ENCODE data around the gene GLRA2.
"Not testable (repeated sequence)": the region's sequence is repeated elsewhere in the genome, so short reads cannot be mapped to it uniquely, and the experiment has no call there.

The GLRA2 gene

DNA sequence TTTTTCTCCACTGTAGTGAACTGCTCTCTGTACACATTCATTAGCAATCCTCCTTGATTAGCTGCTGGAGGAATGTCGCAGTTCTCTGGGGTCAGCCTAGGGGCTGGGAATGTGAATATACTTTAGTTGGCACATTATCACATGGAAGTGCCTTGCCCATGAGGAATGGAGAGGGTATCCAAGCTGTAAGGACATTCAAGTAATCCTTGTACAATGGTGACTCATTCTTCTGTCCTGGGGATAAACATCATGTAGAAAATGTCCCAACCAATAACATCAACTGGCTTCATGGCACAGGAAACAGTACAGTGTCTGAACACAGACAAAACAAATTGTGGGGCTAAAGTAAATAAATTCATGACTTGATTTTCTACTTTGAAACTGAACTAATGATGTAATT, 147.1 kb downstream of the GLRA2 start:
- H3K27me3 ChIP-seq (ENCODE audit: control insufficient read depth, insufficient read depth, low read length) = no peaks in the 10 kb centered on the region
- no peaks in the 10 kb centered on the region for H3K36me3 ChIP-seq (ENCODE audit: control insufficient read depth, insufficient read depth, low read length)
- H3K27ac ChIP-seq (ENCODE audit: low read depth, low read length) = no peak overlapping the region
- H3K4me1 ChIP-seq (ENCODE audit: control insufficient read depth, insufficient read depth, low read length) = no peaks in the 10 kb centered on the region
- H3K9ac ChIP-seq (ENCODE audit: low read length) = no peak overlapping the region
- no peak overlapping the region for H3K4me3 ChIP-seq (ENCODE audit: low read length)

DNA sequence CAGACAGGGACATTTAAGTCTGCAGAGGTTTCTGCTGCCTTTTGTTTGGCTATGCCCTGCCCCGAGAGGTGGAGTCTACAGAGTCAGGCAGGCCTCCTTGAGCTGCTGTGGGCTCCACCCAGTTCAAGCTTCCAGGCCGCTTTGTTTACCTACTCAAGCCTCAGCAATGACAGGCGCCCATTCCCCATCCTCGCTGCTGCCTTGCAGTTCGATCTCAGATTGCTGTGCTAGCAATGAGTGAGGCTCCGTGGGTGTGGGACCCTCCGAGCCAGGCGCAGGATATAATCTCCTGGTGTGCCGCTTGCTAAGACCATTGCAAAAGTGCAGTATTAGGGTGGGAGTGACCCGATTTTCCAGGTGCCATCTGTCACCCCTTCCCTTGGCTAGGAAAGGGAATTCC, 159.0 kb downstream of the GLRA2 start:
- not testable (repeated sequence) for H3K9ac ChIP-seq (ENCODE audit: low read length); H3K27me3 ChIP-seq (ENCODE audit: control insufficient read depth, insufficient read depth, low read length); H3K36me3 ChIP-seq (ENCODE audit: control insufficient read depth, insufficient read depth, low read length); H3K27ac ChIP-seq (ENCODE audit: low read depth, low read length); H3K4me1 ChIP-seq (ENCODE audit: control insufficient read depth, insufficient read depth, low read length); H3K4me3 ChIP-seq (ENCODE audit: low read length)

DNA sequence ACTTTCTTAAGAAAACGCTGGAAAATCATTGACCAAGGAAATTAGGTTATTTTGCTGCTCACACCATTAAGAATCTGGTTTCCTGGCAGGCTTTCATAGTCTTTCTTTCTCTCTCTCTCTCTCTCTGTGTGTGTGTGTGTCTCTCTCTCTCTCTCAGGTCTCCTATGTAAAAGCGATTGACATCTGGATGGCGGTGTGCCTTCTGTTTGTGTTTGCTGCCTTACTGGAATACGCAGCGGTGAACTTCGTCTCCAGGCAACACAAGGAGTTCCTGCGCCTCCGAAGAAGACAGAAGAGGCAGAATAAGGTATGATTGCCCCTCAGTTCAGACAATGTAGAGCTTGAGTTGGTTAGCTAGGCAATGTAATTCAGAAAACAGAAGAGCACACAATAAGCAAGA, 161.2 kb downstream of the GLRA2 start:
- no peaks in the 10 kb centered on the region for H3K36me3 ChIP-seq (ENCODE audit: control insufficient read depth, insufficient read depth, low read length)
- H3K27ac ChIP-seq (ENCODE audit: low read depth, low read length) = no peak overlapping the region
- no peak overlapping the region for H3K9ac ChIP-seq (ENCODE audit: low read length)
- H3K4me3 ChIP-seq (ENCODE audit: low read length) = no peak overlapping the region
- H3K27me3 ChIP-seq (ENCODE audit: control insufficient read depth, insufficient read depth, low read length) = no peaks in the 10 kb centered on the region
- no peaks in the 10 kb centered on the region for H3K4me1 ChIP-seq (ENCODE audit: control insufficient read depth, insufficient read depth, low read length)

DNA sequence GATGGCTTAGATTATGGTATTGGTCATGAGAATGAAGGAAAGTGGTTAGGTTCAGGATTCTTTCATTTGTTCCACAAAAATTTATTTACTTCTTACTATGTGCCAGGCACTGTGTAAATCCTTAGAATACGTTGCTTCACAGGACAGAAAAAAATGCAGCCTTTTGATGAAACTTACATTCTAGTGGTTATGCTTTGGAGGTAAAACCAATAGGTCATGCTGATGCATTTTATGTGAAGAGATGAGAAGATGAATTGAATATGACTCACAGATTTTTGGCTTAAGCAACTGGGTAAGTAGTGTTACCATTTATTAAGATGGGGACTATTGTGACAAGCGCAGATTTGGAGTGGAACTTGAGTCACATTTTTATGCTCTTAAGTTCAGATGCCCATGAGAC, 165.3 kb downstream of the GLRA2 start:
- Histone ChIP-seq H3K36me3 (ENCODE audit: control insufficient read depth, insufficient read depth, low read length) (no peaks in the 10 kb centered on the region), H3K27ac (ENCODE audit: low read depth, low read length) (no peak overlapping the region), H3K9ac (ENCODE audit: low read length) (no peak overlapping the region), H3K4me1 (ENCODE audit: control insufficient read depth, insufficient read depth, low read length) (no peaks in the 10 kb centered on the region), H3K4me3 (ENCODE audit: low read length) (no peak overlapping the region), H3K27me3 (ENCODE audit: control insufficient read depth, insufficient read depth, low read length) (no peaks in the 10 kb centered on the region)

DNA sequence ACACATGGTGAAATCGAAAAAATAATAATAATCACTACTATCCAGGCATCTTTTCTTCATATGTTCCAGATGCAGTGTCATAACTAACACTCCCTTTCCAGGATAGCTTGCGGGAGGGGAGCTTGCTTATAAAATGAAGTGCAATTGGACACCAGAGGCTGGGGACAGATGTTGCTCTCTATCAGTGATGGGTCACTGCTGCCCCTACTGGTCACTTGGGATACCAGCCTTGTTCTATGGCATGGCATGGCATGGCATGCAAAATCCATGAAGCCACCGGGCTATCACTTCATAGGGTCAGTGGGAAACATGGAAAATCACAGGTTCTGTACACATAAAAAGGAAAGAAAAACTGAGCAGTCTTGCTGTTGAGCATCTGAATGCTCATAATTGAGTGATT, 168.1 kb downstream of the GLRA2 start:
- Histone ChIP-seq H3K27me3 (ENCODE audit: control insufficient read depth, insufficient read depth, low read length) (no peaks in the 10 kb centered on the region), H3K9ac (ENCODE audit: low read length) (no peak overlapping the region), H3K4me1 (ENCODE audit: control insufficient read depth, insufficient read depth, low read length) (no peaks in the 10 kb centered on the region), H3K4me3 (ENCODE audit: low read length) (no peak overlapping the region), H3K27ac (ENCODE audit: low read depth, low read length) (no peak overlapping the region), H3K36me3 (ENCODE audit: control insufficient read depth, insufficient read depth, low read length) (no peaks in the 10 kb centered on the region)

DNA sequence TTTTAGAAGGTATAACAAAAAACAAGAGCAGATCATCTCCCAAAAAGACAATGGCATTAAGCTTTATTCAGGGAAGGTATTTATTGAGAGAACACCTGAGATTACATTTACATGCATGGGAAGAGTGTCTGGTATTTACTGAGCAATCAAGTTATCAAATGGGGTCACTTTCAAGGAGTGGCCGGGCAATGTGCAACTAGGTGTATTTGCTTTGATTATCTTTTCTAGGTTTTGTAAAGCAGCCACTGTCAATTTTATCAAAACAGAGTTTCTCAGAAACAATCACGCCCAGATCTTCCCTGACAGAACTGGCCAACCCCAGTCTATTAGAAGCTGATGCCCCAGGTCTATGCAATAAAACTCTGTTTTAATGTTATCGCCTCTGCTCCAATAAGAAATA, 169.5 kb downstream of the GLRA2 start:
- H3K9ac ChIP-seq (ENCODE audit: low read length) = no peak overlapping the region
- no peak overlapping the region for H3K27ac ChIP-seq (ENCODE audit: low read depth, low read length)
- no peaks in the 10 kb centered on the region for H3K36me3 ChIP-seq (ENCODE audit: control insufficient read depth, insufficient read depth, low read length)

DNA sequence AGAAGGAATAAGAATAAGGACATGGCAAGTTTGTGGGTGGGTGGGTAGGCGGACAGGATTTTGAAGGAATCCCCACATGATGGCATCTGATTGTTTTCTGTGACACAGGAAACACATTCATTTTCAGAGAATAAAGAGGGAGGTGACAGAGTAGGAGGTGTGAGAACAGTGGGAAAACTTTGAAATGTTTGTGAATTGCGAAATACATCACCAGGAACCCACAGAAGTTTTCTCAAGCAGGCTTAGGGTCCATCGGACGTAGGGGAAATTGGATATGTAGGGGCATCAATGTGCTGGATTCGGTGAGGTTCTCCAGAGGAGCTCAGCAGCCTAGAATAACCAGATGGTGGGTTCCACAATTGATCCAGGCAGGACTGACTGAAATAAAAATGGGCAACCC, 171.6 kb downstream of the GLRA2 start:
- Histone ChIP-seq H3K9ac (ENCODE audit: low read length) (no peak overlapping the region), H3K27me3 (ENCODE audit: control insufficient read depth, insufficient read depth, low read length) (no peaks in the 10 kb centered on the region), H3K27ac (ENCODE audit: low read depth, low read length) (no peak overlapping the region), H3K4me3 (ENCODE audit: low read length) (no peak overlapping the region), H3K36me3 (ENCODE audit: control insufficient read depth, insufficient read depth, low read length) (no peaks in the 10 kb centered on the region), H3K4me1 (ENCODE audit: control insufficient read depth, insufficient read depth, low read length) (no peaks in the 10 kb centered on the region)

More for the DNA sequence above, 169.5 kb downstream of the GLRA2 start:
- Histone ChIP-seq H3K27me3 (ENCODE audit: control insufficient read depth, insufficient read depth, low read length) (no peaks in the 10 kb centered on the region), H3K4me3 (ENCODE audit: low read length) (no peak overlapping the region), H3K4me1 (ENCODE audit: control insufficient read depth, insufficient read depth, low read length) (no peaks in the 10 kb centered on the region)

DNA sequence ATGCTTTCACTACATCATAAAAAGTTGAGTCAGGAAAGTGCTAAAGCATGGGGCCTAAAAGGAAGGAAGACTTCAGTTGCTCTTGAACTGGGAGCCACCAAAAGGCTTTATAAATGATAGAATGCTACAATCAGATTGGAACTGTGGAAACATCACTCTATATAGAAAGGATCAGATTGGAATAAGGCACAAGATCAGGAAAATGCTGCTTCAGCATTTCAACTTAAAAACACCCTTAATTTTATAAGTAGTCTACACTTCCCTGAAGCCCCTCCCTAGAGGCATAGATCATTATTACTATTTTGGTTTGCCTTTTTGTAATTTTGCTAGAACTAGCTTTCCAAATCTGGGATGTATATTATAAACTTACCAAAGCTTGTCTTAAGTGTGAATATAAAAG, 172.8 kb downstream of the GLRA2 start:
- Histone ChIP-seq H3K9ac (ENCODE audit: low read length) (no peak overlapping the region), H3K36me3 (ENCODE audit: control insufficient read depth, insufficient read depth, low read length) (no peaks in the 10 kb centered on the region), H3K27me3 (ENCODE audit: control insufficient read depth, insufficient read depth, low read length) (no peaks in the 10 kb centered on the region), H3K4me1 (ENCODE audit: control insufficient read depth, insufficient read depth, low read length) (no peaks in the 10 kb centered on the region), H3K27ac (ENCODE audit: low read depth, low read length) (no peak overlapping the region), H3K4me3 (ENCODE audit: low read length) (no peak overlapping the region)

DNA sequence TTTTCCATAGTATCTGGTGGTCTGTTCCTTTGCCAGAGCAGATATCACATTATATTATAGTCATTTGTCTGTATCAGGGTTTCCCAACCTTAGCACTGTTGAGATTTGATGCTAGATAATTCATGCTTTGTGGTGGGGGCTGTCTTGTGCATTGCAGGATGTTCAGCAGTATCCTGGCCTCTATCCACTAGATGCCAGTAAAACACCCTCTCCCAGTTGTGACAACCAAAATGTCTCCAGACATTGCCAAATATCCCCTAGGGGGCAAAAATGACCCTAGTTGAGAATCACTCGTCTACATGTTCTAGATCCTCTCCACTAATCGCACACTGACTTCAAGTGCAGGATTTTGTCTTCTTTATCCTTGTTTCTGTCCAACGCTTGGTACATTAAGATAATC, 182.8 kb downstream of the GLRA2 start:
- H3K27ac ChIP-seq (ENCODE audit: low read depth, low read length) = no peak overlapping the region
- H3K27me3 ChIP-seq (ENCODE audit: control insufficient read depth, insufficient read depth, low read length) = no peaks in the 10 kb centered on the region
- no peak overlapping the region for H3K4me3 ChIP-seq (ENCODE audit: low read length)
- H3K36me3 ChIP-seq (ENCODE audit: control insufficient read depth, insufficient read depth, low read length) = no peaks in the 10 kb centered on the region
- no peaks in the 10 kb centered on the region for H3K4me1 ChIP-seq (ENCODE audit: control insufficient read depth, insufficient read depth, low read length)
- no peak overlapping the region for H3K9ac ChIP-seq (ENCODE audit: low read length)

DNA sequence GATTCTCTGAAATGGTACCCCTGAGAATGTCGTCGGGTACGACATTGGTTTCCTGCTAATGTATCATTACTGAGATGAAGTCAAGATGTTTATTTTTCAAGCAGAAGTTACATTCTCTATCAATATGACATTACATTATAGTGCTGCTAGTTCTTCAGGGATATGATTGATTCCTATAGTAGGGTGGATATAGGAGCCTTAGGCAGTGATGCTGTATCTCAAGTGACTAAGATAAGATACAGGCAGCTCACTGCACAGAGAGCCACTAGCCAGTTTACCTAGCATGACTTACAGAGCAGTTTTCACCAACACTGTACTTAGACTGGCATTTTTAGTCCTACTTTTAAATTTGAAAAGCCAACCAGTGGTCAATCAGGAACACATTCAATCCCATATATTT, 188.6 kb downstream of the GLRA2 start:
- Histone ChIP-seq H3K4me1 (ENCODE audit: control insufficient read depth, insufficient read depth, low read length) (no peaks in the 10 kb centered on the region), H3K9ac (ENCODE audit: low read length) (no peak overlapping the region), H3K4me3 (ENCODE audit: low read length) (no peak overlapping the region), H3K27me3 (ENCODE audit: control insufficient read depth, insufficient read depth, low read length) (no peaks in the 10 kb centered on the region), H3K27ac (ENCODE audit: low read depth, low read length) (no peak overlapping the region), H3K36me3 (ENCODE audit: control insufficient read depth, insufficient read depth, low read length) (no peaks in the 10 kb centered on the region)

DNA sequence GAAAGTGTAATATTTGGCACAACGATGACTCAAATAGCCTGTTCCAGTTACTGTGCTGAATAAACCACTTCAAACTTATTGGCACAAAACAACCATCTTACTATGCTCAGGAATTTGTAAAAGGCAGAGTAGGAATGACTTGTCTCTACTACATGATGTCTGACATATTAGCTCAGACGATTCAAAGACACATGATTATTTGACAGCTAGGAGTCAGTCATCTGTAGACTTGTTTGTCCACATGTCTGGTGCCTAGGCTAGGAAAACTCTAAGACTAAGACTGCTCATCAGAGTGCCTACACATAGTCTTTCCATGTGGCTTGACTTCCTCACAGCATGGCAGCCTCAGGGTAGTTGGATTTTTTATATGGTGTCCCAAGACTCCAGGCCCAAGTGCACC, 189.1 kb downstream of the GLRA2 start:
- H3K27ac ChIP-seq (ENCODE audit: low read depth, low read length) = no peak overlapping the region
- no peaks in the 10 kb centered on the region for H3K4me1 ChIP-seq (ENCODE audit: control insufficient read depth, insufficient read depth, low read length)
- no peak overlapping the region for H3K4me3 ChIP-seq (ENCODE audit: low read length)
- H3K36me3 ChIP-seq (ENCODE audit: control insufficient read depth, insufficient read depth, low read length) = no peaks in the 10 kb centered on the region
- no peaks in the 10 kb centered on the region for H3K27me3 ChIP-seq (ENCODE audit: control insufficient read depth, insufficient read depth, low read length)
- no peak overlapping the region for H3K9ac ChIP-seq (ENCODE audit: low read length)

DNA sequence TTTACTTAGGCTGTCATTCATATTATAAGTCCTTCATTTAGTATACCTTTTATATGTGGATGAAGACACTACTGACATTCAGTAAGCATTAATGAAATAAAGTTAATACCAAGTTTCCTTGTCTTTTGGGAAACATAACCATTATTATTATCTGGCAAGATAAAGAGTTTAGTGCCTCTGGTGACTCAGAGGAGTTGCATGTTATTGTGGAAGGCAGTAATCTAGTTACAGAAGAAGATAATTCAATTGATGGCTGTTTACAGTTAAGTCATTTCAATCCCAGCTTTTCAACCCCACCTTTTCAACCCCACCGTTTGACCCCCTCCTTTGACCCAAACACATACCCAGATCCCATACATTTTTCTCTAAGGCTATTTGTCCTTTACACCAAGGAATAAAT, 199.7 kb downstream of the GLRA2 start:
- no peaks in the 10 kb centered on the region for H3K4me1 ChIP-seq (ENCODE audit: control insufficient read depth, insufficient read depth, low read length)
- no peaks in the 10 kb centered on the region for H3K36me3 ChIP-seq (ENCODE audit: control insufficient read depth, insufficient read depth, low read length)
- no peaks in the 10 kb centered on the region for H3K27me3 ChIP-seq (ENCODE audit: control insufficient read depth, insufficient read depth, low read length)
- no peak overlapping the region for H3K4me3 ChIP-seq (ENCODE audit: low read length)
- no peak overlapping the region for H3K27ac ChIP-seq (ENCODE audit: low read depth, low read length)
- H3K9ac ChIP-seq (ENCODE audit: low read length) = no peak overlapping the region

DNA sequence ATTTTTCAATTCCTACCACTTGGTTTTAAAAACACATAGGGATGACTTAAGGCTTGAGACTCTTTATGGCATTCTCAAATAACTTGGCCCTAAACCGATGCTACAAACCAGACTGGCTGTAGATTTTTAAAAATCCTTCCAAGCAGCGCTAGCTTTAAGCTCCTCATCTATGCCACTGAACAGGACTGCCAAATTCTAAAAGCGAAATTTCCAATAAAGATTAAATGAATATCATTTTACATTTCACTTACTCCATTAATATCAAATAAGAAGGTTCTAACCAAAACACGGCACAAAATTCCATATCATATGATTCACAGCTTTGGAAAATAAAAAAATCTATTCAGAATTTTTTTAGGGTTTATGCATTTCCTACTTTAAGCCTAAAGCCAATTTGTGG, 209.3 kb downstream of the GLRA2 start:
- no peaks in the 10 kb centered on the region for H3K27me3 ChIP-seq (ENCODE audit: control insufficient read depth, insufficient read depth, low read length)
- H3K36me3 ChIP-seq (ENCODE audit: control insufficient read depth, insufficient read depth, low read length) = no peaks in the 10 kb centered on the region
- H3K4me1 ChIP-seq (ENCODE audit: control insufficient read depth, insufficient read depth, low read length) = no peaks in the 10 kb centered on the region
- H3K27ac ChIP-seq (ENCODE audit: low read depth, low read length) = no peak overlapping the region
- no peak overlapping the region for H3K9ac ChIP-seq (ENCODE audit: low read length)
- no peak overlapping the region for H3K4me3 ChIP-seq (ENCODE audit: low read length)

DNA sequence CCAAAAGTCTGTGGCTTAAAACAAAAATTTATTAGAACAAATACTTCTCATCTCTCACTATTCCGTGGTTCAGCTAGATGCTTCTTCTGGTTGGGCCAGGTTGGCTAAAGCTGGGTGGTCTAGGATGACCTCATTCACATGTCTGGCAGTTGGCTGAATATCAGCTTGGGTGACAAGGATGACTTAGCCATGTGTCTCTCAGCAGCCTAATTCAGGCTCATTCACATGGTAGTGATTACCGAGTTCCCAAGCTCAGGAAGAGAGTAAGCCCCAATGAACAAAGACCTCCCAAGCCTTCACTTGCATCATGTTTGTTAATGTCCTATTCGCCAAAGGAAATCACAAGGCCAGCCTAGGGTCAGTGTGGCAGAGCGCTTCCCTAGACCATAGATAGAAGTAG, 224.1 kb downstream of the GLRA2 start:
- Histone ChIP-seq H3K27ac (ENCODE audit: low read depth, low read length) (no peak overlapping the region), H3K9ac (ENCODE audit: low read length) (no peak overlapping the region), H3K4me1 (ENCODE audit: control insufficient read depth, insufficient read depth, low read length) (no peaks in the 10 kb centered on the region), H3K27me3 (ENCODE audit: control insufficient read depth, insufficient read depth, low read length) (no peaks in the 10 kb centered on the region), H3K36me3 (ENCODE audit: control insufficient read depth, insufficient read depth, low read length) (no peaks in the 10 kb centered on the region), H3K4me3 (ENCODE audit: low read length) (no peak overlapping the region)
